ENCODE results near the gene CCDC87. TPM values are rescaled to one million over a fixed set of nuclear protein-coding genes. Genes with fewer than 3 reads are reported as not detected.
"Not testable (repeated sequence)": the region's sequence is repeated elsewhere in the genome, so short reads cannot be mapped to it uniquely, and the experiment has no call there.

The CCDC87 gene
- total and polyA plus RNA-seq, 8 donors: 0.05 to 15.9 (median 0.29) TPM; not detected in 4

DNA sequence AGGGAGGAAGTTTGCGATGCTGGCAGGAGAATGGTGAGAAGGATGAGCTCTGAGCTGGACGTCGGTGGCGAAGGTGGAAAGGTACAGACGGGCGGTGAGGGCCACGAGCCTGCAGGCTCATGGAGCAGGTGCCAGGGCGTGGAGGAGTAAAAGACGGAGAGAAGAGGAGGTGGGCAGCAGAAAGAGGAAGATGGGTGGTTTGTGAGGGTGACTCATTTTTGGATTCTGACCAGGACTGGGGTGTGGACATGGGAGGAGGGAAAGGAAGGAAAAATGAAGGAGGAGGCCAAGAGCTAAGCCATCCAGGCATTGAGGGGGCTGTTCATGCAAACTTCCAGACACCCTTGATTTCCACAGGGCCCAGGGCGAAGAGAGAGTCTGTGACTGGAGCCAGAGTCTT is 50.5 kb downstream of the CCDC87 start:
- H3K27me3 ChIP-seq: peaks cover 0 to 4% (median 0%) of the 10 kb centered on the region in 3 donors
- H3K4me1 ChIP-seq: peaks cover 17 to 47% (median 36%) of the 10 kb centered on the region in 4 donors
- TF ChIP-seq CTCF (IDR thresholded peaks at IDR 0.05): no peak
- TF ChIP-seq EP300 (IDR thresholded peaks at IDR 0.05): no peak
- no peak for TF ChIP-seq POLR2AphosphoS5 (IDR thresholded peaks at IDR 0.05)
- 84 to 92% (median 87%) methylated on average over 10 of the region's 10 CpGs for WGBS, 5 donors
- peak in 1 of 2 donors; percentile 38 for DNase-seq
- H3K27ac ChIP-seq: no peak overlapping the region
- no peak overlapping the region for H3K4me3 ChIP-seq
- H3K9me3 ChIP-seq: no peaks in the 10 kb centered on the region
- peaks cover 11 to 60% (median 55%) of the 10 kb centered on the region in 4 donors for H3K36me3 ChIP-seq
- intact Hi-C loops (cut with DNase I; ENCODE audit: low total_unique reads): no loop called here

GRCh38 chr11:66541892-66542291 is 51.0 kb downstream of the CCDC87 start:
- H3K27ac ChIP-seq: no peak overlapping the region
- H3K4me3 ChIP-seq: no peak overlapping the region
- H3K9me3 ChIP-seq: no peaks in the 10 kb centered on the region
- peaks cover 16 to 44% (median 33%) of the 10 kb centered on the region in 4 donors for H3K4me1 ChIP-seq
- peaks cover 16 to 65% (median 60%) of the 10 kb centered on the region in 4 donors for H3K36me3 ChIP-seq
- 83 to 90% (median 87%) methylated on average over 4 of the region's 4 CpGs for WGBS, 5 donors
- TF ChIP-seq POLR2AphosphoS5 (IDR thresholded peaks at IDR 0.05): no peak
- DNase-seq: peak in 1 of 2 donors; percentile 3
- H3K27me3 ChIP-seq: peaks cover 0 to 4% (median 0%) of the 10 kb centered on the region in 3 donors
- intact Hi-C loops (cut with DNase I; ENCODE audit: low total_unique reads): no loop called here

DNA sequence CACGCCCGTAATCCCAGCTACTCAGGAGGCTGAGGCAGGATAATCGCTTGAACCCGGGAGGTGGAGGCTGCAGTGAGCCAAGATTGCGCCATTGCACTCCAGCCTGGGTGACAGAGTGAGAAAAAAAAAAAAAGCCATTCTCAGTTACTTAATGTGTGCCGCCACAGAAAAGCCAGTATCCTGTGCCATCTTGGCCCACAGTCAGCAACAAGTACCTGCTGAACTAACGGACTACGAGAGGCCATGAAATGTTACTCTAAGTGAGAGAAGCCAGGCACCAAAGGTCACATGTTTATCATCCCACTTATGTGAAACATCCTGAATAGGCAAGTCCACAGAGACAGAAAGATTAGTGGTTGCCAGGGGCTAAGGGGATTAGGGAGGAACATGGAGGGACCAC is 52.3 kb downstream of the CCDC87 start:
- H3K27me3 ChIP-seq; intact Hi-C loops (cut with DNase I; ENCODE audit: low total_unique reads); H3K27ac ChIP-seq; H3K4me3 ChIP-seq; H3K9me3 ChIP-seq; DNase-seq: not testable (repeated sequence)
- H3K4me1 ChIP-seq: peaks cover 8 to 35% (median 23%) of the 10 kb centered on the region in 4 donors
- H3K36me3 ChIP-seq: peaks cover 16 to 77% (median 73%) of the 10 kb centered on the region in 4 donors
- 79 to 95% (median 88%) methylated on average over 6 to 8 of the region's 8 CpGs for WGBS, 5 donors

Small RNA genes lying within 50 kb of the gene (small RNA-seq; reads per million reads assigned to genes)
- 0 reads per million in 4 donors for gene RNU4-39P

Other genes with a start within 250 kb of the CCDC87 start
- gene BRMS1, start 248.0 kb downstream of the CCDC87 start, total RNA-seq: 100 to 1,000 TPM in 1 of 5 donors, 10 to 100 TPM in 4; 14.6 to 105 (median 37.4) TPM
- 10 to 100 TPM; 60.1 to 68.7 (median 64.2) TPM for gene BRMS1, start 248.0 kb downstream of the CCDC87 start, polyA plus RNA-seq
- gene B4GAT1, start 245.4 kb downstream of the CCDC87 start, total RNA-seq: 10 to 100 TPM in 4 of 5 donors, 1 to 10 TPM in 1; 3.5 to 22.3 (median 18.4) TPM
- gene B4GAT1, start 245.4 kb downstream of the CCDC87 start, polyA plus RNA-seq: 10 to 100 TPM; 10.8 to 17.3 (median 11.3) TPM
- 10 to 100 TPM in 1 of 5 donors, 1 to 10 TPM in 4; 3.9 to 14.3 (median 7.0) TPM for gene SLC29A2, start 221.3 kb downstream of the CCDC87 start, total RNA-seq
- 10 to 100 TPM in 1 of 3 donors, 1 to 10 TPM in 2; 2.0 to 10.1 (median 5.8) TPM for gene SLC29A2, start 221.3 kb downstream of the CCDC87 start, polyA plus RNA-seq
- gene NPAS4, start 172.0 kb downstream of the CCDC87 start, total RNA-seq: 1 to 10 TPM in 1 of 5 donors, under 1 TPM in 1, not detected in 3; 0.89 to 1.7 TPM
- gene NPAS4, start 172.0 kb downstream of the CCDC87 start, polyA plus RNA-seq: under 1 TPM in 2 of 3 donors, not detected in 1; 0.25 to 0.50 TPM
- 10 to 100 TPM; 18.8 to 50.9 (median 29.7) TPM for gene MRPL11, start 154.2 kb downstream of the CCDC87 start, total RNA-seq
- gene MRPL11, start 154.2 kb downstream of the CCDC87 start, polyA plus RNA-seq: 10 to 100 TPM; 51.8 to 66.8 (median 53.4) TPM
- gene PELI3, start 126.2 kb downstream of the CCDC87 start, total RNA-seq: 10 to 100 TPM in 1 of 5 donors, 1 to 10 TPM in 3, under 1 TPM in 1; 0.58 to 11.2 (median 6.4) TPM
- gene PELI3, start 126.2 kb downstream of the CCDC87 start, polyA plus RNA-seq: 1 to 10 TPM; 7.3 to 9.8 (median 9.3) TPM
- gene DPP3, start 112.6 kb downstream of the CCDC87 start, total RNA-seq: 100 to 1,000 TPM in 2 of 5 donors, 10 to 100 TPM in 3; 14.0 to 320 (median 42.3) TPM
- gene DPP3, start 112.6 kb downstream of the CCDC87 start, polyA plus RNA-seq: 10 to 100 TPM; 20.0 to 26.9 (median 26.4) TPM
- gene BBS1, start 82.4 kb downstream of the CCDC87 start, total RNA-seq: 100 to 1,000 TPM in 1 of 5 donors, 10 to 100 TPM in 4; 13.6 to 138 (median 44.3) TPM
- gene BBS1, start 82.4 kb downstream of the CCDC87 start, polyA plus RNA-seq: 10 to 100 TPM; 12.3 to 12.4 (median 12.4) TPM
- 10 to 100 TPM in 2 of 5 donors, 1 to 10 TPM in 3; 6.8 to 73.9 (median 8.9) TPM for gene ZDHHC24, start 47.0 kb downstream of the CCDC87 start, total RNA-seq
- gene ZDHHC24, start 47.0 kb downstream of the CCDC87 start, polyA plus RNA-seq: 1 to 10 TPM; 2.6 to 6.5 (median 4.3) TPM
- gene ACTN3, start 46.2 kb downstream of the CCDC87 start, total RNA-seq: not detected
- gene ACTN3, start 46.2 kb downstream of the CCDC87 start, polyA plus RNA-seq: under 1 TPM in 2 of 3 donors, not detected in 1; 0.03 to 0.92 TPM
- gene CTSF, start 24.5 kb downstream of the CCDC87 start, total RNA-seq: 100 to 1,000 TPM in 1 of 5 donors, 10 to 100 TPM in 3, 1 to 10 TPM in 1; 7.6 to 105 (median 52.0) TPM
- gene CTSF, start 24.5 kb downstream of the CCDC87 start, polyA plus RNA-seq: 10 to 100 TPM; 15.0 to 29.1 (median 26.7) TPM
- gene CCS, start 122 bp upstream of the CCDC87 start, total RNA-seq: 100 to 1,000 TPM in 1 of 5 donors, 10 to 100 TPM in 4; 19.3 to 131 (median 40.3) TPM
- 10 to 100 TPM; 48.0 to 83.2 (median 70.1) TPM for gene CCS, start 122 bp upstream of the CCDC87 start, polyA plus RNA-seq
- gene RBM14, start 23.6 kb upstream of the CCDC87 start, total RNA-seq: 100 to 1,000 TPM in 1 of 5 donors, 10 to 100 TPM in 3, 1 to 10 TPM in 1; 9.9 to 233 (median 54.9) TPM
- 10 to 100 TPM; 19.7 to 28.4 (median 20.2) TPM for gene RBM14, start 23.6 kb upstream of the CCDC87 start, polyA plus RNA-seq
- 100 to 1,000 TPM in 2 of 5 donors, 10 to 100 TPM in 3; 44.3 to 136 (median 98.4) TPM for gene RBM4, start 45.6 kb upstream of the CCDC87 start, total RNA-seq
- gene RBM4, start 45.6 kb upstream of the CCDC87 start, polyA plus RNA-seq: 100 to 1,000 TPM in 1 of 3 donors, 10 to 100 TPM in 2; 89.1 to 107 (median 90.4) TPM
- 10 to 100 TPM in 4 of 5 donors, not detected in 1; 15.6 to 61.4 (median 22.0) TPM for gene RBM4B, start 84.8 kb upstream of the CCDC87 start, total RNA-seq
- 10 to 100 TPM; 11.3 to 16.1 (median 11.6) TPM for gene RBM4B, start 84.8 kb upstream of the CCDC87 start, polyA plus RNA-seq
- gene SPTBN2, start 136.2 kb upstream of the CCDC87 start, total RNA-seq: 100 to 1,000 TPM in 1 of 5 donors, 10 to 100 TPM in 2, 1 to 10 TPM in 2; 7.5 to 134 (median 17.5) TPM
- gene SPTBN2, start 136.2 kb upstream of the CCDC87 start, polyA plus RNA-seq: 10 to 100 TPM in 1 of 3 donors, 1 to 10 TPM in 2; 2.4 to 12.9 (median 6.2) TPM

Data from stomach (tissue), 9 donors.